ENCODE results near the gene AASS. TPM values are rescaled to one million over a fixed set of nuclear protein-coding genes. Genes with fewer than 3 reads are reported as not detected.
"Not testable (repeated sequence)": the region's sequence is repeated elsewhere in the genome, so short reads cannot be mapped to it uniquely, and the experiment has no call there.

AASS gene
- total RNA-seq (1 to 10 TPM; 4.3 to 5.1 TPM), polyA plus RNA-seq (1 to 10 TPM; 1.4 to 1.9 (median 1.8) TPM), total RNA-seq (4.1 to 29.1 (median 11.0) reads per million in 6 experiments)

DNA sequence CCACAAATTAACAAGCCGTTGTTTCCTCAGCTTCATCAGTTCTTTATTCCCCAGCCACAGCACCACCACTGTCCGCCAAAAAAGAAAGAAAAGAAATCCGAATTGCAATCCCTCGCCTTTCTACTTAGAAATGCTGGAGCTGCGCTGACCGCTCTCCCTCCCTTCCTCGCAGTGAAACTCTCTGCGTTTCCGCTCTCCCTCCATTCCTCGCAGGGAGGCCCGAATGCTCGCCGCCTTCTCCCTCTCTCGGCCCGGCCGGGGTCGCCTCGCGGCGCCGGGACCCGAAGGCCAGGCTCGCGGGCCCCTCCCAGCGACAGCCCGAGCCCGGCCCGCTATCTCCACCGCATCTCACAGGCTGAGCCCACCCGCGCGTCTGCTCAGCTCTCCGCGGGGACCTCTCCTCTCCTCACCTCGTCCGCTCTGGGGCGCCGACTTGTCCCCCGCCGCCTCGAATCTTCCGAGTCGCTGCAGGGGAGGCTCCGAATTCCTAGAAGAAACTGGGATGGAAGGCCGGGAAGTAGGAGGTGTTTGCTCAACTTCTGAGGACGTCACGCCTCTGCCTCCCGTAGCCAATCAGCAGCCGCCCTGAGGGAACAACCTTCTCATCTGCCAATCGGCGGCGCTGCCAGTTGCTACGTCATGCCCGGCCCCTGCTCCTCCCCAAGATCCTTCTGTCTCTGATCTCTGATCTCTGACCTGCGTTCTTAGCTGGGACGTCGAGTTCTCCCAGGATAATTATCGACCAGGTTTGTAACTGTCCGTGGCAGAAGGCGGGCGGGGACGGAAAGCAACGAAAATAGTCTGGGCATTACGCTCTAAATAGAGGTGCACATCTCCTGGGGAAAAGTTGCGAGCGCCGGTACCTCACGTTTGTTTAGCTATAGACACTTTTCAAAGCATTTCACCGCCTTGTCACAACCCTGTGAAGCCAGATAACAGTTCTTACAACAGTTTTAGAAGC lies at the start of gene AASS:
AASS (minus strand) TSS at position 499 of the 961 bp plus-strand sequence. CDS start 10,523 bp downstream, outside the sequence.
- ATAC-seq (peak; percentile 90 to 93), DNase-seq (peak; percentile 55 to 88 (median 67))
- Mint-ChIP-seq H3K4me3 (peak within 1 kb of the TSS; percentile 90 to 99 (median 96)), H3K36me3 (peaks cover 0 to 3% (median 0%) of the 10 kb centered on the region in 3 donors), H3K27ac (peak within 1 kb of the TSS; percentile 15 to 98 (median 92)), H3K27me3 (peaks cover 11 to 61% (median 31%) of the 10 kb centered on the region in 5 donors), H3K4me1 (peaks cover 11 to 21% (median 17%) of the 10 kb centered on the region in 4 donors), H3K9me3 (no peaks in the 10 kb centered on the region)
- POLR2A ChIA-PET: interaction anchor here (0.6 kb wide), 1 partner anchor 1194 kb away, joined by 3 read pairs; the partner anchor contains the start of gene ING3

DNA sequence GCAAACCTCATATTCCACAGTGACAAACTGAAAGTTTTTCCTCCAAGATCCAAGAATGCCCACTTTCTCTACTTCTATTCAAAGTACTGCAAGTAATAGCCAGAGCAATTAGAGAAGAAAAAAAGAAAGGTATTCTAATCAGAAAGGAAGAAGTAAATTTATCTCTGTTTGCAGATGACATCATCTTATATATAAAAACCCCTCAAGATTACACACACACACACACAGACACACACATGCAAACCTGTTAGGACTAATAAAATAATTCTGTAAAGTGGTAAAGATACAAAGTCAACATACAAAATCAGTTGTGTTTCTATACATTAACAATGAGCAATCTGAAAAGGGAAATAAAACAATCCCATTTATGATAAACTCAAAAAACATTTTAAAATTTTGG lies 44.7 kb upstream of the AASS start:
- no peak overlapping the region for H3K27ac Mint-ChIP-seq
- POLR2A ChIA-PET: no interaction called here
- ATAC-seq (no peak), DNase-seq (no peak)
- H3K27me3 Mint-ChIP-seq: peaks cover 0 to 3% (median 0%) of the 10 kb centered on the region in 5 donors
- H3K9me3 Mint-ChIP-seq: peaks cover 4 to 18% (median 7%) of the 10 kb centered on the region in 9 donors
- H3K4me3 Mint-ChIP-seq: no peak overlapping the region
- no peaks in the 10 kb centered on the region for H3K36me3 Mint-ChIP-seq
- no peaks in the 10 kb centered on the region for H3K4me1 Mint-ChIP-seq

DNA sequence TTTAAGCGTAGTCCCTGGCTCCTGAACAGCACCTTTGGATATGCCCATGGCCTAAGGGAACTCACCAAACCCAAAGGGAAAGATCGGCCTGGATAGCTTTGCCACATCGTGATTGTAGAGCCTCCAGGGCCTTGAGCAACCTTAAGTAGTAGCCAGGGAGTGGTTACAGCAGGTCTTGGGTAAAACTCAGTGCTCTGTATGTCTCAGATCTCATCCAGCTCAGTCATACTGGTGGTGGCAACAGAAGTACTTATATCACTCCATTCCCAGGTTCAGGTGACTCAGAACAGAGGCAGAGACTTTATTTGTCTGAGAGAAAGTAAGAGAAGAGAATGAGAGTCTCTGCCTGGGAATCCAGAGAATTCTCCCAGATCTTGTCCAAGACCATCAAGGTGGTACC lies 39.1 kb upstream of the AASS start:
- ATAC-seq: no peak
- no peak for DNase-seq
- H3K27me3 Mint-ChIP-seq: peaks cover 0 to 17% (median 4%) of the 10 kb centered on the region in 5 donors
- H3K4me3 Mint-ChIP-seq: no peak overlapping the region
- H3K4me1 Mint-ChIP-seq: no peaks in the 10 kb centered on the region
- H3K27ac Mint-ChIP-seq: no peak overlapping the region
- POLR2A ChIA-PET: no interaction called here
- no peaks in the 10 kb centered on the region for H3K36me3 Mint-ChIP-seq
- peaks cover 0 to 11% (median 5%) of the 10 kb centered on the region in 9 donors for H3K9me3 Mint-ChIP-seq

DNA sequence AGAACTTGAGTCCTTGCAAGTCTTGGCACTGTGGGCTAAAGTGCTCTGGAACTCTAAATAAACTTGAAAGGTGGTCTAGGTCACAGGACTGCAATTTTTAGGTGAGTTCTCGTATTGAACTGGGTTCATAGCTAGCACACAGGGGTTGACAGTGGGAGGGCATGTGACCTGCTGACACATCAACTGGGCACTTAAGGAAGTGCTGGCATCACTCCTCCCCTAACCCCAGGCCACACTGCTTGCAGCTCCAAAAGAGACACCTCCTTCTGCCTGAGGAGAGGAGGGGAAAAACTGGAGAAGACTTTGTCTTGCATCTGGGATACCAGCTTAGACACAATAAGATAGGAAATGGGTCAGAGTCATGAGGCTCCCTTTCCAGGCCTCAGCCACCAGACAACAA lies 38.0 kb upstream of the AASS start:
- no peak overlapping the region for H3K4me3 Mint-ChIP-seq
- H3K9me3 Mint-ChIP-seq: peaks cover 0 to 11% (median 5%) of the 10 kb centered on the region in 9 donors
- ATAC-seq (no peak), DNase-seq (no peak)
- no peaks in the 10 kb centered on the region for H3K4me1 Mint-ChIP-seq
- H3K27me3 Mint-ChIP-seq: peaks cover 0 to 17% (median 3%) of the 10 kb centered on the region in 5 donors
- H3K27ac Mint-ChIP-seq: no peak overlapping the region
- POLR2A ChIA-PET: no interaction called here
- no peaks in the 10 kb centered on the region for H3K36me3 Mint-ChIP-seq

DNA sequence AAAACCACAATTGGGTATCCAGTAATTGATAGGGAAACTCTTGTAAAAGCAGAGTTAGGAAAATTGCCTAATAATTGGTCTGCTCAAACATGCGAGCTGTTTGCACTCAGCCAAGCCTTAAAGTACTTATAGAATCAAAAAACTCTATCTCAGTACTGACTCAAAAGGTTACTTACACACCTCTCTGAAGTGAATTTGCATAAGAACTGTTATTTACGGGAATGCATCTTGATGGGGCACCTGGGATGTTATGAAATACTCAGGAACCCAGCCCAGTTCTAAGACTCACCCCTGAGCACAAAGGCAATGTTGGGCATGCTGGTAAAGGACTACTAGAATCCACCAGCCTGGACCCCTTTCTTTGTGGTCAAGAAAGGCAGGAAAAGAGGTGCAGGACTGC lies 28.1 kb upstream of the AASS start:
- POLR2A ChIA-PET, H3K4me1 Mint-ChIP-seq, H3K4me3 Mint-ChIP-seq, ATAC-seq, H3K27ac Mint-ChIP-seq, H3K36me3 Mint-ChIP-seq, DNase-seq: not testable (repeated sequence)
- Mint-ChIP-seq H3K9me3 (peaks cover 0 to 15% (median 0%) of the 10 kb centered on the region in 9 donors), H3K27me3 (peaks cover 0 to 13% (median 2%) of the 10 kb centered on the region in 5 donors)

DNA sequence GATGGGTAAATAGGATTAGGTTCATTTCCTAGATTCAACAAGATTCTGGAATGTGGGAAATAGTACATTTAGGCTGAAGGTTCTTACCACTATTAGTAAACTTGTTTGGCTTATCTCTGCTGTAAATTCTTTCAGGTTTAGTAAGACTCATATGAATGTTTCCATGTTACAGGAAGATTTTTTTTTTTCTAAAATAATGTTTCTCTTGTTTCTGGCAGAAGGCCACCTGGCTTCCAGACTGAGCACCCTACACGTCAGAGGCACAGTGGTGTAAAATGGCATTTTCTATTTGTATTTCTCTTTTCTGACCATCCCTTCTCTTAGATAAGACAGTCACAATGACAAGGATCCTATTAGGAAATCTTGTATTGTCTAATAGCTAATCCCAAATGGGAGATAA lies 22.7 kb upstream of the AASS start:
- no peak for DNase-seq
- H3K4me3 Mint-ChIP-seq: no peak overlapping the region
- no peak for ATAC-seq
- no peaks in the 10 kb centered on the region for H3K36me3 Mint-ChIP-seq
- peaks cover 0 to 2% (median 0%) of the 10 kb centered on the region in 9 donors for H3K9me3 Mint-ChIP-seq
- H3K27ac Mint-ChIP-seq: no peak overlapping the region
- POLR2A ChIA-PET: no interaction called here
- no peaks in the 10 kb centered on the region for H3K4me1 Mint-ChIP-seq
- peaks cover 0 to 6% (median 0%) of the 10 kb centered on the region in 5 donors for H3K27me3 Mint-ChIP-seq

DNA sequence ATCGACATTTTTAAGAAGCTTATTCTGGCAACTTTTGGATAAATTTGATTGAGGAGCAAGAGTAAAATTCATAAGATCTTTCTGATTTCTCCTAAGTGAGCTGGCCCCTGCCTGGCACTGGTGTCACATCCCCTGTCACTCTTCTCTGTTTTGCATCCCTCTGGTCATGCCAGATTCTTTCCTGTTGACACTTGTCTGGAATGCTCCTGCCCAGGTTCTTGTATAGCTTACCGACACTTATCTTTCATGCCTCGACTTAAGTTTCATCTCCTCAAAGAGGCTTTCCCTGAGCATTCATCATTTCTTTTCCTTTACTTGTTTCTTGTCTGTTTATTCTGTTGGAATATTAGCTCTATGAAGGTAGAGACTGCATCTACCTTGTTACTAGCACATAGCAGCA lies 22.2 kb upstream of the AASS start:
- peaks cover 0 to 6% (median 0%) of the 10 kb centered on the region in 5 donors for H3K27me3 Mint-ChIP-seq
- H3K4me3 Mint-ChIP-seq: no peak overlapping the region
- H3K9me3 Mint-ChIP-seq: peaks cover 0 to 2% (median 0%) of the 10 kb centered on the region in 9 donors
- POLR2A ChIA-PET: no interaction called here
- DNase-seq: no peak
- ATAC-seq: no peak
- H3K4me1 Mint-ChIP-seq: no peaks in the 10 kb centered on the region
- no peak overlapping the region for H3K27ac Mint-ChIP-seq
- H3K36me3 Mint-ChIP-seq: no peaks in the 10 kb centered on the region

DNA sequence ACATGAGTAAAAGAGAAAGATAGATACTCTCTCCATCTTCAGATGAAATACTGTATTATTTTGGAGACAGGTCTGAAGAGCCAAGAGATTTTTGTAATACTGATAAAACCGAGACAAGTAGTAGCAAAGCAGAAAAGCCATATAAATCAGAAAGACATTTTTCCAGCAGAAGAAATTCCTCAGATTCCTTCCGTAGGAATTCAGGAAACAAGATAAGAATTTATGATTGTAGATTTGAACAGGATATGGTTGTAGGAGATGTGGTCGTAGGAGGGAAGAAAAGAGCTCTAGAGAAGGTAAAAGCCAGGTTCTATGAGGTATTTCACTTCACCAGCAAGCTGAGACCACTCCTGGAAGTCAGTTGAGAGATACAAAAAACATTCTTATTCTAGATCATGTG lies 17.6 kb upstream of the AASS start:
- Mint-ChIP-seq H3K4me1 (no peaks in the 10 kb centered on the region), H3K9me3 (peaks cover 0 to 6% (median 0%) of the 10 kb centered on the region in 9 donors), H3K4me3 (no peak overlapping the region), H3K27me3 (peaks cover 0 to 6% (median 4%) of the 10 kb centered on the region in 5 donors), H3K27ac (no peak overlapping the region), H3K36me3 (no peaks in the 10 kb centered on the region)
- ATAC-seq (no peak), DNase-seq (no peak)
- POLR2A ChIA-PET: no interaction called here

DNA sequence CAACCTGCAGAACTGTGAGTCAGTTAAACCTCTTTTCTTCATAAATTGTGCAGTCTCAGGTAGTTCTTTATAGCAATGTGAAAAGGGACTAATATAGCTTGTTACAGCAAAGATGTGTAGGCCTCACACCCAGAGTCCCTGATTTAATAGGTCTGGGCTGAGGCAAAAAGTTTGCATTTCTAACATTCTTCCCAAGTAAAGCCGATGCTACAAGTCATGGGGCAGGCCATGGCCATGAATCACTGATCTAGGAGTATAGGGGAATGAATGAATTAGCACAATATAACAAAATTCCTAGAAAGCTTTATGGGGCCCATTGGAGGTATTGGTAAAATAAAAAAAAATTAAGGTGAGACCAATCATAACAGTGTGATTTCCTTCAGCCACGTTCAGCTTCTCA lies 11.5 kb upstream of the AASS start:
- Mint-ChIP-seq H3K9me3 (peaks cover 0 to 10% (median 0%) of the 10 kb centered on the region in 9 donors), H3K27ac (no peak overlapping the region), H3K4me1 (no peaks in the 10 kb centered on the region), H3K36me3 (no peaks in the 10 kb centered on the region), H3K4me3 (no peak overlapping the region), H3K27me3 (peaks cover 5 to 16% (median 8%) of the 10 kb centered on the region in 5 donors)
- POLR2A ChIA-PET: no interaction called here
- no peak for DNase-seq
- no peak for ATAC-seq

DNA sequence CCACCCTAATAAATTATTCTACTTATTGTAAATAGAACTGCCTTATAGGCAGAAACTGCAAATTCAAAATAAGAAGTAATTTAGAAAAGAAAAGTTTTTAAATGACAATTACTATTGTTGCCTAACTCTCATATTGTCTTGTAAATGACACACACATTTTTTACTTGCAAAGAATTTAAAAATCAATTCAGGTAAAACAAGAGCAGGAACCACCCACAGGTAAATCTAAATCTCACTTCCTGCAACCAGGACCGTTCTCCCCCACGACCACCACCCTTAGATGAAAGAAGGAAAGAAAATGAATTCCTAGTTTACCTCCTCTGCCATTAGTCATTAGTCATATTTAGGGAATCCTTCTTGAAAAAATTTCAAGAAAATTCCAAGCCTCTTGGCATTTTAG lies 4.8 kb upstream of the AASS start:
- Mint-ChIP-seq H3K27ac (no peak overlapping the region), H3K4me3 (no peak overlapping the region), H3K36me3 (peaks cover 0 to 3% (median 0%) of the 10 kb centered on the region in 3 donors), H3K4me1 (peaks cover 6 to 10% (median 8%) of the 10 kb centered on the region in 4 donors), H3K27me3 (peaks cover 11 to 37% (median 22%) of the 10 kb centered on the region in 5 donors), H3K9me3 (peaks cover 0 to 9% (median 0%) of the 10 kb centered on the region in 9 donors)
- DNase-seq (no peak), ATAC-seq (no peak)
- POLR2A ChIA-PET: no interaction called here

DNA sequence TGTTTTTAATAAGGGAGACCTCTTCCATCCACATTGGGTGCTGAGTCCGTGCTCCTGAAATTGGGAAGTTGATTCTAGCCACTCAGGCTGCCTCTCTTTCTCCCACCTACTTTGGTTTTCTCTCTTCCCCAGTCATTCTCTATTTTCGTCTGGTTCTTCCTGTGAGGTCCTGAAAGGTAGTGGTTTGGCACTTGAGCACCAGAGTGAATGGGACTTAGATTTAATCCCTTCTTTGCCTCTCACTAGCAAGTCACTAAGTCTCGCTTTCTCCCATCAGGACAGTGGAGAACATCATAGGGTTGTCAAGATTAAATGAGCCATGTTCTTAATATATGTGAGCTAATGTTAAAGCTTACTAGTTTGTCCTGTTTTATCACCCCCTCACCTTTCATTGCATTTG lies 4.0 kb upstream of the AASS start:
- H3K4me3 Mint-ChIP-seq: no peak overlapping the region
- ATAC-seq: no peak
- POLR2A ChIA-PET: no interaction called here
- no peak overlapping the region for H3K27ac Mint-ChIP-seq
- peaks cover 0 to 5% (median 0%) of the 10 kb centered on the region in 9 donors for H3K9me3 Mint-ChIP-seq
- H3K27me3 Mint-ChIP-seq: peaks cover 11 to 45% (median 23%) of the 10 kb centered on the region in 5 donors
- peaks cover 0 to 3% (median 0%) of the 10 kb centered on the region in 3 donors for H3K36me3 Mint-ChIP-seq
- no peak for DNase-seq
- H3K4me1 Mint-ChIP-seq: peaks cover 11 to 18% (median 14%) of the 10 kb centered on the region in 4 donors

DNA sequence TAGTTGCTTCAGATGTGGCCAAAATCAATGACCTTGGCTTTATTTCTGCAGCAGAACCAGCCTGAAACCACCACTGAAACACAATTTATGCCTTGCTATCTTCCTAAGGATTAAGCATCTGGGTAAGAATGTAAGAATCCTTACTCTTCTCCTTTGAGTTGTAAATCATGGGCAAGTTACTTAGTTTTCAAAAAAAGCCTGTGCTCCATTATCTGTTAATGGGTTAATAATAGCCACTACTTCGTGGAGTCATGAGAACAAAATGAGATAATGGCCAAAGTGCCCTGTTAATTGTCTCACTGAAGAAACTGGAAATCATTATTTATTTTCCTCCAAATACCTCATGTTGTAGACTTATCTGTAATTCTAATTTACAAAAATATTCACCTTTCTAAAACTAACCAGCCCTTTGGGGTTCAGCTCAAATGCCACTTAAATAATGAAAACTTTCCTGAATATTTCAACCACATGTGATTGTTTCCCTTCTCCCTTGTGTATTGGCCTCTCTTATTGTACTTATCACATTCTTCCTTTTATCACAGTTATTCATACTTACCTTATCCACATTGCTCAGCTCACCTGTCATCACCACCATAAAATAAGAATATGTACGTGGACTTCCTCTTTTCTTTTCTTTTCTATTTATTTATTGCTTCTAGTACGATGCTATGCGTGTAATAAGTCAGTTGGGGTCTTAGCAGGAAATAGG lies 2.0 kb upstream of the AASS start:
- DNase-seq (no peak), ATAC-seq (no peak)
- peaks cover 0 to 3% (median 0%) of the 10 kb centered on the region in 3 donors for H3K36me3 Mint-ChIP-seq
- POLR2A ChIA-PET: no interaction called here
- H3K4me1 Mint-ChIP-seq: peaks cover 11 to 21% (median 17%) of the 10 kb centered on the region in 4 donors
- H3K9me3 Mint-ChIP-seq: no peaks in the 10 kb centered on the region
- H3K27me3 Mint-ChIP-seq: peaks cover 11 to 59% (median 28%) of the 10 kb centered on the region in 5 donors
- peak overlapping the region in 1 of 10 donors; percentile 74 for H3K27ac Mint-ChIP-seq
- H3K4me3 Mint-ChIP-seq: peak overlapping the region in 2 of 10 donors; percentile 3 to 18
